GM12872 (cell line): ENCODE measurements around the gene PLEKHB2.

Experiments used
- TF ChIP-seq, protein P1 (sequence below): IDR thresholded peaks from 3 replicates; pipeline ENCODE4 v1.5.1; 2011; ENCODE audit warnings: low read depth, mild to moderate bottlenecking, low read length, moderate library complexity; ENCODE audit not compliant: insufficient read depth

The PLEKHB2 gene

GRCh38 chr2:131142849-131143248 is 37.7 kb downstream of the PLEKHB2 start:
- TF ChIP-seq, protein P1, sequence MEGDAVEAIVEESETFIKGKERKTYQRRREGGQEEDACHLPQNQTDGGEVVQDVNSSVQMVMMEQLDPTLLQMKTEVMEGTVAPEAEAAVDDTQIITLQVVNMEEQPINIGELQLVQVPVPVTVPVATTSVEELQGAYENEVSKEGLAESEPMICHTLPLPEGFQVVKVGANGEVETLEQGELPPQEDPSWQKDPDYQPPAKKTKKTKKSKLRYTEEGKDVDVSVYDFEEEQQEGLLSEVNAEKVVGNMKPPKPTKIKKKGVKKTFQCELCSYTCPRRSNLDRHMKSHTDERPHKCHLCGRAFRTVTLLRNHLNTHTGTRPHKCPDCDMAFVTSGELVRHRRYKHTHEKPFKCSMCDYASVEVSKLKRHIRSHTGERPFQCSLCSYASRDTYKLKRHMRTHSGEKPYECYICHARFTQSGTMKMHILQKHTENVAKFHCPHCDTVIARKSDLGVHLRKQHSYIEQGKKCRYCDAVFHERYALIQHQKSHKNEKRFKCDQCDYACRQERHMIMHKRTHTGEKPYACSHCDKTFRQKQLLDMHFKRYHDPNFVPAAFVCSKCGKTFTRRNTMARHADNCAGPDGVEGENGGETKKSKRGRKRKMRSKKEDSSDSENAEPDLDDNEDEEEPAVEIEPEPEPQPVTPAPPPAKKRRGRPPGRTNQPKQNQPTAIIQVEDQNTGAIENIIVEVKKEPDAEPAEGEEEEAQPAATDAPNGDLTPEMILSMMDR, result no peak

DNA sequence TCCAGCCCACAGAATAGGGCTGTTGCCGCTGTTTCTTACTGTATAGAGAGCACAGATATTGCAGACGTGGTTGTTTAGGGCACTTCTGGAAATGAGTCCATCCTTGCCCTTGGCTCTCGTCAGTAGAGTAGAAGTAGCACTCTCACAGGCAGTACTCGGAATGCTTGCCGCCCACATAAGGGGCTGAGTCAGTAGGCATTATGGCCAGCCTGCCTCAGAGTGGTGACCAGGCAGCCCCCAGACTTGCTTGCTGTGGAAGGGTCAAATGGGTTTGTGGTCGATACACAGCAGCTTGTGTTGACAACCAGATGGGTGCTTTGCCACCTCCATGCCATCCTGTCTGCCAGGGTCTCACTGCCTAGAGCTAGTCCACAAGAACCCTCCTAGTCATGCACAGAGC is 38.7 kb downstream of the PLEKHB2 start:
- TF ChIP-seq, protein P1, result no peak

- TF ChIP-seq, protein P1, result no peak
Observed at GRCh38 chr2:131145040-131145439, 39.9 kb downstream of the PLEKHB2 start.

DNA sequence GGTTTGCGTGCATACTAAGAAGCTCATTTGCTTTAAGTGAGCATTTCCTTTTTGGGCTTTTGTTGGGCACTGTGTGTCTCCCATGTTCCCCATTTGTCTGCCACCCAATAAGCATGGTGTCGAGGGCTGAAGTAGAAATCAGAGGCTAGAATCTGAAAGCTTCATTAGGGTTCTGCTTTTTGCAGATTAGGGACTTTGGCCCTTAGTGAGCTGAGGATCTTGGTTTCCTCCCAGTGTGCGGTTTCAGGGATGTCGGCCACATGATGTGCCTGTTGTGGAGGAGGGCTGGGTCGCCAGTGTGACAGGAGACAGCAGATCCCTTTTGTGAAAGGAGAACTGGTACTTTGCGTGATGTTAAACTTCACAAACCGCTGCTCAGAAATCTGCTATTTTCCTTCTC is 41.1 kb downstream of the PLEKHB2 start:
- TF ChIP-seq, protein P1, result no peak

- TF ChIP-seq, protein P1, result no peak
Observed at GRCh38 chr2:131146749-131147148, 41.6 kb downstream of the PLEKHB2 start.

DNA sequence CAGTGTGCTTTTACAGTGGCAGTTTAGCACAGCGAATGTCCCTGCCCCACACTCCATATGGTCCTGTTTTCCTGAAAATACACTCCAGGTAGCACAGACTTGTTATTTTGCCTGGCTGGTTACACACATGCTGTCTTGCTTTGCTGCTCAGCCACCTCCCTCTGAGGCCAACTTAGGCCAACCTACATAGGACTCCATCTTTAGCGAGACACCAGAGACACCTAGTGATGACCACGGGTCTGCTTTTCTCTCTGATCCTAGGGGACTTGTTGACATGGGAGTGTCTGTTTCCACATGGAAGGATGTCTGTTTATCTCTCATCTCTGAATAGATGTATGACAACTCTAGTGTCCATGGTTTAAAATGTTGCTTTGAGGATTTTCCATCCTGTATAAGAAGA is 43.3 kb downstream of the PLEKHB2 start:
- TF ChIP-seq, protein P1, result no peak

- TF ChIP-seq, protein P1, result no peak
Observed at GRCh38 chr2:131151398-131151797, 46.3 kb downstream of the PLEKHB2 start.

GRCh38 chr2:131152074-131152473 is 46.9 kb downstream of the PLEKHB2 start:
- TF ChIP-seq, protein P1, result no peak
